Activated naive CD4-positive, alpha-beta T cell treated with anti-CD3 and anti-CD28 coated beads for 36 hours (primary cell): ENCODE measurements around the gene EFNA1. TPM values are rescaled to one million over a fixed set of nuclear protein-coding genes. Genes with fewer than 3 reads are reported as not detected.
A peak's percentile ranks its signal among the peaks of the same experiment; 100 is the strongest.
"Not testable (repeated sequence)": the region's sequence is repeated elsewhere in the genome, so short reads cannot be mapped to it uniquely, and the experiment has no call there.

Experiments
- CTCF ChIA-PET: fragments of 350-600 bp; sonication (Branson Sonifier 250); formaldehyde crosslinking; loops from one replicate; lab custom pipeline; 2021; ENCODE audit warnings: antibody characterized with exemption; lab: Charles Lee
- DNase-seq: peaks from one replicate; pipeline ENCODE4 v3.0.0-alpha.2; 2020
- H3K27ac Mint-ChIP-seq: one replicate; pipeline ENCODE4 v1.8.0; 2021; ENCODE audit warnings: mild to moderate bottlenecking, mixed read lengths
- H3K27me3 Mint-ChIP-seq: one replicate; pipeline ENCODE4 v1.8.0; 2021; ENCODE audit warnings: low read depth, mixed read lengths
- H3K36me3 Mint-ChIP-seq: one replicate; pipeline ENCODE4 v1.8.0; 2021; ENCODE audit warnings: low read depth, mixed read lengths
- H3K4me1 Mint-ChIP-seq: one replicate; pipeline ENCODE4 v1.8.0; 2021; ENCODE audit warnings: low read depth, mixed read lengths
- H3K4me3 Mint-ChIP-seq: one replicate; pipeline ENCODE4 v1.8.0; 2021; ENCODE audit warnings: mild to moderate bottlenecking, moderate library complexity, mixed read lengths
- H3K9me3 Mint-ChIP-seq: one replicate; pipeline ENCODE4 v1.8.0; 2021; ENCODE audit warnings: mixed read lengths
- intact Hi-C: fragments of 100-400 bp; cut with micrococcal nuclease; formaldehyde crosslinking; loops from one replicate; pipeline ENCODE4 v1.15.1; 2023
- total RNA-seq, 2 experiments: library from RNA; stranded (reverse); gene quantifications; one replicate each; pipeline ENCODE4 v1.2.3, GENCODE V29; 2021

EFNA1 gene
- total RNA-seq, 2 experiments from 2014 or later, result 0.26 to 0.32 TPM

DNA sequence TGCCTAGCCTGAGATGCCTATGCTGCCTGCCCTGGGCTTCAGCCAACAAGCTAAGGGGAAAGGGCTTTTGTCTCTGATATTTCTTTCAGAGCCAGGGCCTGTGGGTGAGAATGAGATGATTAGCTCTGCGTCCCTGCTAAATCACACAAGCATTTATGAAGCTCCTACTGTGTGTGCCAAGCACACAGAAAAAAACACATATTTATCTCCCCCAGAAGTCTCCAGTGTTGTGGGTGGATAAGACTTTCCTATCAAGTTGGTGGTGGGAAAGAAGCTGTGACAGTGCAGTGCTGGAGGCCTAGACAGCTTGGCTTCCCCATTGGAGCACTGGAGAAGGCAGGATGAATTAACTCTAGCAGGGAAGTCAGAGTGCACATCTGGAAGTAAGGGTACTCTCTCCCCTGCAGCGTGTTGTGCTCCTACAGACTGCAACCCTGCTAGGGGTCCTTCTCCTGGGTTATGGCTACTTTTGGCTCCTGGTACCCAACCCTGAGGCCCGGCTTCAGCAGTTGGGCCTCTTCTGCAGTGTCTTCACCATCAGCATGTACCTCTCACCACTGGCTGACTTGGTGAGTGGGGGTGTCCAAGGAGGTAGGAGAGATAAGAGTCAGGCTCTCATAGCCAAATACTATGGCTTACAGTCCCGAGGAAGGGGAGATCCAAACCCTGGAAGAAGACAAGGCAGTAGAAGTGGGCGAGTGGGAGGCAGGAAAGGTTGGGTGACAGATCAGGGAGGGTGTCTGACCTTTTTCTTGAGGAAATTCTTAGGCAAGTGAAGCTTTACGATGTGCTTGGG lies 9.7 kb downstream of the EFNA1 start:
- Mint-ChIP-seq H3K4me1 (peaks cover 34% of the 10 kb centered on the region), H3K27me3 (no peaks in the 10 kb centered on the region), H3K9me3 (no peaks in the 10 kb centered on the region), H3K27ac (peak overlapping the region; percentile 100), H3K4me3 (peak overlapping the region; percentile 99), H3K36me3 (peaks cover 17% of the 10 kb centered on the region)
- intact Hi-C loops, result loop anchor here (5.0 kb wide), 2 partner anchors 200 to 530 kb away; partner anchors contain the start of genes ADAR and PMVK
- CTCF ChIA-PET, result interaction anchor here (0.8 to 2.1 kb wide), 9 partner anchors 27 to 57 kb away, joined by 3 to 7 read pairs (median 4); partner anchors contain the start of gene KRTCAP2
- DNase-seq, result no peak

- Mint-ChIP-seq H3K4me3 (peak within 1 kb of the TSS; percentile 93), H3K9me3 (no peaks in the 10 kb centered on the region), H3K27me3 (no peaks in the 10 kb centered on the region), H3K36me3 (peaks cover 17% of the 10 kb centered on the region), H3K27ac (peak within 1 kb of the TSS; percentile 90), H3K4me1 (peaks cover 29% of the 10 kb centered on the region)
- peak; percentile 95 for DNase-seq
- CTCF ChIA-PET, result no interaction called here
- intact Hi-C loops, result loop anchor here (1.0 to 5.0 kb wide), 4 partner anchors 33 to 533 kb away; partner anchors contain the start of genes ADAR, KRTCAP2, PMVK and TRIM46
Observed at GRCh38 chr1:155139895-155140629, 12.4 kb downstream of the EFNA1 start, which contains the start of gene DPM3. Gene DPM3 (minus strand): TSS chr1:155140531. CDS start chr1:155140240, 291 bp downstream.

DNA sequence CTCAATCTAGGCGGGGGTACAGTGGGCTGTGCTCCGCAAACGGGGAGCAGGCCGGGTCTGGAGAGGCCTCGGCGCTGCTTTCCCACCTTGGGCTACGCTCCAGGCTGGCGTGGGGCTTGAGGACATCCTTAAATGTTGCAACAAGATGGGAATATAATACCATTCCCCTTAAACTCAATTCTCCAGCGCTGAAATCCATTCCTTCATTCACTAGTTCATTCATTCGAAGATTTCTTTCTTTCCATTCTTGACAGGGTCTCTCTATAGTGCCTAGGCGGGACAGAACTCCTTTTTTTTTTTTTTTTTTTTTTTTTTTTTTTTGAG lies 12.9 kb downstream of the EFNA1 start:
- Mint-ChIP-seq H3K4me1 (peaks cover 27% of the 10 kb centered on the region), H3K27me3 (no peaks in the 10 kb centered on the region), H3K36me3 (peaks cover 17% of the 10 kb centered on the region), H3K9me3 (no peaks in the 10 kb centered on the region), H3K4me3 (peak overlapping the region; percentile 93), H3K27ac (peak overlapping the region; percentile 90)
- no peak for DNase-seq
- CTCF ChIA-PET, result no interaction called here
- intact Hi-C loops, result loop anchor here (1.0 to 2.0 kb wide), 2 partner anchors 33 to 54 kb away; partner anchors contain the start of genes KRTCAP2 and TRIM46

- no peak for DNase-seq
- Mint-ChIP-seq H3K9me3 (no peaks in the 10 kb centered on the region), H3K27me3 (peaks cover 5% of the 10 kb centered on the region), H3K36me3 (peaks cover 15% of the 10 kb centered on the region), H3K4me3 (no peak overlapping the region), H3K4me1 (peaks cover 26% of the 10 kb centered on the region), H3K27ac (no peak overlapping the region)
- CTCF ChIA-PET, result interaction anchor here (2.0 kb wide), 1 partner anchor 26 kb away, joined by 4 read pairs; no protein-coding TSS in a partner anchor
- intact Hi-C loops, result loop anchor here (2.0 kb wide), 1 partner anchor 53 kb away; no protein-coding TSS in a partner anchor
Observed at GRCh38 chr1:155141749-155142148, 14.1 kb downstream of the EFNA1 start.

DNA sequence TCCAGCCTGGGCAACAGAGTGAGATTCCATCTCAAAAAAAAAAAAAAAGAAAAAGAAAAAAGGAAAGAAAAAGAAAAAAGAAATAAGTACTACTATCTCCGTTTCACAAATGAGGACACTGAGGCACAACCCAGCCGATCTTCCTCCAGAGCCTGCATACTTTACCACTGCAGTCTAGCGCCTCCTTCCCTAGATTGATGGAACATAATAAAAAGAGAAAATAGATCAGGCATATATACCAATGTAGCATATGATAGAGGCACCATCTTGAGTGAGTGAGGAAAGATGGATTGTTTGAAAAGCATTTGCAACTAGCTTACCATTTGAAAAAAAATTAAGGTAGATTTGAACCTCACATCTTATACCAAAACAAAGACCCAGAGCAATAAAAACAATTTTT lies 17.8 kb downstream of the EFNA1 start:
- H3K27ac Mint-ChIP-seq, result no peak overlapping the region
- CTCF ChIA-PET, result interaction anchor here (0.6 to 1.2 kb wide), 4 partner anchors 21 to 1069 kb away, joined by 3 to 6 read pairs (median 4); no protein-coding TSS in a partner anchor
- H3K4me3 Mint-ChIP-seq, result no peak overlapping the region
- H3K9me3 Mint-ChIP-seq, result no peaks in the 10 kb centered on the region
- no peaks in the 10 kb centered on the region for H3K36me3 Mint-ChIP-seq
- peaks cover 7% of the 10 kb centered on the region for H3K27me3 Mint-ChIP-seq
- intact Hi-C loops, result no loop called here
- peaks cover 4% of the 10 kb centered on the region for H3K4me1 Mint-ChIP-seq
- DNase-seq, result no peak

DNA sequence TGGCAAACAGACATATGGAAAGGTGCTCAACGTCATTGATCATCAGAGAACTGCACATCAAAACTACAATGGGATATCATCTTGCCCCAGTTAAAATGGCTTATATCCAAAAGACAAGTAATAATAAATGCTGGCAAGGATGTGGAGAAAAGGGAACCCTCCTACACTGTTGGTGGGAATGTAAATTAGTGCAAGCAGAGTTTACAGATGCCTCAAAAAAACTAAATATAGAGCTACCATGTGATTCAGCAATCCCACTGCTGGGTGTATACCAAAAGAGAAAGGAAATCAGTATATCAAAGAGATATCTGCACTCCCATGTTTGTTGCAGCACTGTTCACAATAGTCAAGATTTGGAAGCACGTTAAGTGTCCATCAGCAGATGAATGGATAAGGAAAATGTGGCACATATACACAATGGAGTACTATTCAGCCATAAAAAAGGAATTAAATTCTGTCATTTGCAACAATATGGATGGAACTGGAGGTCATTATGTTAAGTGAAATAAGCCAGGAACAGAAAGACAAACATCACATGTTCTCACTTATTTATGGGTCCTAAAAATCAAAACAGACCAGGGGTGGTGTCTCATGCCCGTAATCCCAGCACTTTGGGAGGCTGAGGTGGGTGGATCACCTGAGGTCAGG lies 28.4 kb downstream of the EFNA1 start:
- H3K4me3 Mint-ChIP-seq, H3K36me3 Mint-ChIP-seq, H3K4me1 Mint-ChIP-seq, H3K27ac Mint-ChIP-seq, DNase-seq, H3K9me3 Mint-ChIP-seq, H3K27me3 Mint-ChIP-seq, intact Hi-C loops: not testable (repeated sequence)
- CTCF ChIA-PET, result interaction anchor here (1.6 to 1.7 kb wide), 2 partner anchors 12 kb away, joined by 5 read pairs; no protein-coding TSS in a partner anchor

GRCh38 chr1:155158991-155159390 lies 31.3 kb downstream of the EFNA1 start:
- Mint-ChIP-seq H3K27ac (no peak overlapping the region), H3K9me3 (no peaks in the 10 kb centered on the region), H3K4me1 (no peaks in the 10 kb centered on the region), H3K36me3 (no peaks in the 10 kb centered on the region), H3K27me3 (no peaks in the 10 kb centered on the region), H3K4me3 (no peak overlapping the region)
- CTCF ChIA-PET, result interaction anchor here (1.2 kb wide), 1 partner anchor 67 kb away, joined by 3 read pairs; no protein-coding TSS in a partner anchor
- intact Hi-C loops, result no loop called here
- no peak for DNase-seq

- H3K4me1 Mint-ChIP-seq, result no peaks in the 10 kb centered on the region
- CTCF ChIA-PET, result interaction anchor here (1.2 kb wide), 1 partner anchor 68 kb away, joined by 3 read pairs; no protein-coding TSS in a partner anchor
- intact Hi-C loops, result no loop called here
- H3K36me3 Mint-ChIP-seq, result no peaks in the 10 kb centered on the region
- no peaks in the 10 kb centered on the region for H3K27me3 Mint-ChIP-seq
- DNase-seq, result no peak
- H3K9me3 Mint-ChIP-seq, result no peaks in the 10 kb centered on the region
- no peak overlapping the region for H3K4me3 Mint-ChIP-seq
- H3K27ac Mint-ChIP-seq, result no peak overlapping the region
Observed at GRCh38 chr1:155160128-155160527, 32.5 kb downstream of the EFNA1 start.

GRCh38 chr1:155162631-155163030 lies 35.0 kb downstream of the EFNA1 start:
- intact Hi-C loops, H3K36me3 Mint-ChIP-seq, DNase-seq, H3K27ac Mint-ChIP-seq, H3K27me3 Mint-ChIP-seq, H3K9me3 Mint-ChIP-seq, H3K4me3 Mint-ChIP-seq, H3K4me1 Mint-ChIP-seq: not testable (repeated sequence)
- CTCF ChIA-PET, result interaction anchor here (0.9 to 1.9 kb wide), 3 partner anchors 56 to 77 kb away, joined by 3 to 7 read pairs (median 6); no protein-coding TSS in a partner anchor

DNA sequence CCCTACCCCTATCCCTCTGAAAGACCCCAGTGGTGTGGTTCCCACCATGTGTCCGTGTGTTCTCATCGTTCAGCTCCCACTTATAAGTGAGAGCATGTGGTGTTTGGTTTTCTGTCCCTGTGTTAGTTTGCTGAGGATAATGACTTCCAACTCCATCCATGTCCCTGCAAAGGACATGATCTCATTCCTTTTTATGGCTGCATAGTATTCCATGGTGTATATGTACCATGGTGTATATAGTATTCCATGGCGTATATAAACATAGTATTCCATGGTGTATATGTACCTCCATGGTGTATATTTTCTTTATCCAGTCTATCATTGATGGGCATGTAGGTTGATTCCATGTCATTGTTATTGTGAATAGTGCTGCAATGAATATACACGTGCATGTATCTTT lies 36.1 kb downstream of the EFNA1 start:
- H3K4me3 Mint-ChIP-seq, intact Hi-C loops, H3K27me3 Mint-ChIP-seq, H3K27ac Mint-ChIP-seq, H3K9me3 Mint-ChIP-seq, H3K36me3 Mint-ChIP-seq, DNase-seq: not testable (repeated sequence)
- CTCF ChIA-PET, result interaction anchor here (0.7 to 1.9 kb wide), 5 partner anchors 9 to 79 kb away, joined by 3 to 7 read pairs (median 5); partner anchors contain the start of gene KRTCAP2
- peaks cover 11% of the 10 kb centered on the region for H3K4me1 Mint-ChIP-seq

DNA sequence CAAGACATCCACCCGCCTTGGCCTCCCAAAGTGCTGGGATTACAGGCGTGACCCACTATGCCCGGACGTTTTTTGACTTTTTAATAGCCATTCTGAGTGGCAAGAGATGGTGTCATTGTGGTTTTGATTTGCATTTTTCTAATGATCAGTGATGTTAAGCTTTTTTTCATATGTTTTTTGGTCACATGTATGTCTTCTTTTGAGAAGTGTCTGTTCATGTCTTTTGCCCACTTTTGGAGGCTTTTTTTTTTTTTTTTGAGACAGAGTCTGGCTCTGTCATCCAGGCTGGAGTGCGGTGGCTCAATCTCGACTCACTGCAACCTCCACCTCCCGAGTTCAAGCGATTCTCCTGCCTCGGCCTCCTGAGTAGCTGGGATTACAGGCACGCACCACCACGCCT lies 36.9 kb downstream of the EFNA1 start:
- H3K4me3 Mint-ChIP-seq, H3K27ac Mint-ChIP-seq, intact Hi-C loops, H3K27me3 Mint-ChIP-seq, H3K36me3 Mint-ChIP-seq, DNase-seq, H3K9me3 Mint-ChIP-seq: not testable (repeated sequence)
- H3K4me1 Mint-ChIP-seq, result peaks cover 11% of the 10 kb centered on the region
- CTCF ChIA-PET, result interaction anchor here (0.7 to 12.0 kb wide), 3 partner anchors 14 to 74 kb away, joined by 3 to 234 read pairs (median 3); no protein-coding TSS in a partner anchor
